ENCODE data around the gene SMARCC2.

- no peak for TF ChIP-seq CTCF (conservative IDR thresholded peaks at IDR 0.05; ENCODE audit: low read depth, low read length)
- no peak for TF ChIP-seq EZH2phosphoT487 (IDR thresholded peaks at IDR 0.05; ENCODE audit: borderline replicate concordance, low read length)
- no peak for TF ChIP-seq EZH2 (IDR thresholded peaks at IDR 0.05; ENCODE audit: low read length, unreplicated experiment)
Measured at GRCh38 chr12:56229082-56229481, 39.8 kb upstream of the SMARCC2 start.
